ENCODE measurements around the gene SEPTIN12.

- TF ChIP-seq, protein P1, sequence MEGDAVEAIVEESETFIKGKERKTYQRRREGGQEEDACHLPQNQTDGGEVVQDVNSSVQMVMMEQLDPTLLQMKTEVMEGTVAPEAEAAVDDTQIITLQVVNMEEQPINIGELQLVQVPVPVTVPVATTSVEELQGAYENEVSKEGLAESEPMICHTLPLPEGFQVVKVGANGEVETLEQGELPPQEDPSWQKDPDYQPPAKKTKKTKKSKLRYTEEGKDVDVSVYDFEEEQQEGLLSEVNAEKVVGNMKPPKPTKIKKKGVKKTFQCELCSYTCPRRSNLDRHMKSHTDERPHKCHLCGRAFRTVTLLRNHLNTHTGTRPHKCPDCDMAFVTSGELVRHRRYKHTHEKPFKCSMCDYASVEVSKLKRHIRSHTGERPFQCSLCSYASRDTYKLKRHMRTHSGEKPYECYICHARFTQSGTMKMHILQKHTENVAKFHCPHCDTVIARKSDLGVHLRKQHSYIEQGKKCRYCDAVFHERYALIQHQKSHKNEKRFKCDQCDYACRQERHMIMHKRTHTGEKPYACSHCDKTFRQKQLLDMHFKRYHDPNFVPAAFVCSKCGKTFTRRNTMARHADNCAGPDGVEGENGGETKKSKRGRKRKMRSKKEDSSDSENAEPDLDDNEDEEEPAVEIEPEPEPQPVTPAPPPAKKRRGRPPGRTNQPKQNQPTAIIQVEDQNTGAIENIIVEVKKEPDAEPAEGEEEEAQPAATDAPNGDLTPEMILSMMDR (IDR thresholded peaks at IDR 0.05; ENCODE audit: borderline replicate concordance, extremely low read depth, low read length, poor library complexity, severe bottlenecking): no peak
- no peak for TF ChIP-seq EZH2 (IDR thresholded peaks at IDR 0.05; ENCODE audit: borderline replicate concordance, low read depth, low read length, severe bottlenecking)
Measured at GRCh38 chr16:4797805-4798252, 9.7 kb upstream of the SEPTIN12 start.
